GM10248 (cell line): ENCODE data around the gene FAM53B.
"Not testable (repeated sequence)": the region's sequence is repeated elsewhere in the genome, so short reads cannot be mapped to it uniquely, and the experiment has no call there.

Source experiments
- CTCF ChIA-PET: fragments of 300-600 bp; sonication (Branson Sonifier 250); formaldehyde crosslinking; extraction: SDS; loops from one replicate; lab custom pipeline; 2021; ENCODE audit warnings: antibody characterized with exemption; lab: Yijun Ruan, JAX
- POLR2A ChIA-PET: fragments of 350-650 bp; sonication (Branson Sonifier 250); formaldehyde crosslinking; extraction: SDS; loops from one replicate; lab custom pipeline; 2020; ENCODE audit warnings: antibody characterized with exemption; lab: Yijun Ruan, JAX
- DNase-seq: peaks from one replicate; pipeline ENCODE4 v3.0.0; 2012; ENCODE audit errors: extremely low spot score
- CTCF ChIP-seq: IDR thresholded peaks from 2 replicates; pipeline ENCODE4 v1.5.1; 2012; ENCODE audit warnings: mild to moderate bottlenecking, low read depth; ENCODE audit errors: extremely low read depth, missing control alignments, control extremely low read depth

Gene FAM53B

GRCh38 chr10:124744102-124745050 is at the start of gene FAM53B:
TSS of gene FAM53B (minus strand) at chr10:124744378. CDS start at chr10:124706713, 37,665 bp downstream.
- ChIA-PET POLR2A (no interaction called here), CTCF (interaction anchor here (0.9 to 6.0 kb wide), 8 partner anchors 10 to 212 kb away, joined by 3 to 69 read pairs (median 6); partner anchors contain the start of gene ABRAXAS2)
- DNase-seq, result peak; percentile 86
- no peak for TF ChIP-seq CTCF

DNA sequence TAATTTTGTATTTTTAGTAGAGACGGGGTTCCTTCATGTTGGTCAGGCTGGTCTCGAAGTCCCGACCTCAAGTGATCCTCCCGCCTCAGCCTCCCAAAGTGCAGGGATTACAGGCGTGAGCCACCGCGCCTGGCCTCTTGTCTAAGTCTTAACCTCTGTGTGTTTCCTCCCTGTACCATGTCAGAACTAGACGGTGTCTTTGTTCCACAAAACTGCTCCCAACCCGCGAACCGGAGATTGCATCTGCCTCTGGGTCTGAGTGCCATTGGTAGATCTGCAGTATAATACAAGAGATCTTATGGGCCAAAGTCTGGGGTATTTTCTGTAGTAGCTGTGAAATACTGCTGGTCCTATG is 48.8 kb upstream of the FAM53B start:
- POLR2A ChIA-PET, result no interaction called here
- no peak for TF ChIP-seq CTCF
- no peak for DNase-seq
- CTCF ChIA-PET, result no interaction called here

GRCh38 chr10:124791547-124792348 is 47.6 kb upstream of the FAM53B start, which contains the start of gene EEF1AKMT2:
TSS of gene EEF1AKMT2 (minus strand) at chr10:124791887. CDS start at chr10:124791833, 54 bp downstream.
- peak; percentile 13 for TF ChIP-seq CTCF
- peak; percentile 95 for DNase-seq
- CTCF ChIA-PET, result interaction anchor here (0.8 to 1.5 kb wide), 7 partner anchors 10 to 261 kb away, joined by 3 to 5 read pairs (median 3); partner anchors contain the start of gene ABRAXAS2
- POLR2A ChIA-PET, result no interaction called here

DNA sequence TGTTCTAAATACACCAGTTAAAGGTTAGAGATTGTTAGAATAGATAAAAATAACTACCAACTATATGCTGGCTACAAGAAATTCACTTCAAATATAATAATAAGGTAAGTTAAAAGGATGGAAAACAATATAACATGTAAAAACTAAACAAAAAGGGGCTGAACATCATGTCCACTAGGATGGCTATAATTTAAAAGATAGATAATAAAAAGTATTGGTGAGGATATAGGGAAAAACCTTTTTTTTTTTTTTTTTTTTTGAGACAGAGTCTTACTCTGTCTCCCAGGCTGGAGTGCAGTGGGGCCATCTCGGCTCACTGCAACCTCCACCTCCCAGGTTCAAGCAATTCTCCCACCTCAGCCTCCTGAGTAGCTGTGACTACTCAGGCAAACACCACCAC is 38.7 kb upstream of the FAM53B start:
- DNase-seq, CTCF ChIA-PET: not testable (repeated sequence)
- POLR2A ChIA-PET, result interaction anchor here (0.7 kb wide), 1 partner anchor 156 kb away, joined by 5 read pairs; no protein-coding TSS in a partner anchor

DNA sequence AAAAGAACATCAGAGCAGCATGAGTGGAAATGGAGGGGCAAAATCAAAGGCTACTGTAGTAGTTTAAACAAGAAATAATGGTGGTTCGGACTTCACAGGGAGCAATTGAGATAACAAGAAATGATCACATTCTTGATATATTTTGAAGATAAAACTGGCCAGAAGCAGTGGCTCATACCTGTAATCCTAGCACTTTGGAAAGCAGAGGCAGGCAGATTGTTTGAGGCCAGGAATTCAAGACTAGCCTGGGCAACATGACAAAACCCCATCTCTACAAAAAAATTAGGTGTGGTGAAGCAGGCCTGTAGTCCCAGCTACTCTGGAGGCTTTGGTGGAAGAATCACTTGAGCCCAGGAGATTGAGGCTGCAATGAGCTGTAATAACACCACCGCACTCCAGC is 24.6 kb upstream of the FAM53B start:
- CTCF ChIA-PET, result interaction anchor here (1.0 kb wide), 2 partner anchors 8 to 28 kb away, joined by 3 read pairs; no protein-coding TSS in a partner anchor
- TF ChIP-seq CTCF, result no peak
- DNase-seq, result no peak
- POLR2A ChIA-PET, result no interaction called here

DNA sequence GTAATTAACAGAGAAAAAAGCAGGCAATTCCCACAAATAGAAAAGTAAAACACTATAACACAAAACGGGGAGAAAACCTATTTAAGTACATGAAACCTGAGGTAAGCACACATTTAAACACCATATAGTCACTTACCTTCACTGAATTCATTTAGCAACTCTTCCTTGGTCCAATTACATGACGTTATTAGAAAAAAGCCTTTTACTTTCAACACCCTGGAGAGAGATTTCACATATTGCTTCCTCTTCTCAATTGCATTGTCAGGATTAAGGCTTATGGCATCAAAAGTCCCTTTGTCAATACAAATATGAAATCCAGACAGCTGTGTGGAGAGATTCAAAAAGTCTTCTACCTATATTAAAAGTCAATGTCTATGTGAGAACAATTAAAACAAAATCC is 21.1 kb upstream of the FAM53B start:
- POLR2A ChIA-PET, result interaction anchor here (0.6 kb wide), 1 partner anchor 9 kb away, joined by 6 read pairs; no protein-coding TSS in a partner anchor

More for the DNA sequence above, 21.1 kb upstream of the FAM53B start:
- TF ChIP-seq CTCF, result no peak
- no peak for DNase-seq
- CTCF ChIA-PET, result interaction anchor here (1.3 to 1.8 kb wide), 4 partner anchors 8 to 24 kb away, joined by 3 to 6 read pairs (median 4); no protein-coding TSS in a partner anchor
